ENCODE data around the gene IFI6. TPM values are rescaled to one million over a fixed set of nuclear protein-coding genes. Genes with fewer than 3 reads are reported as not detected.

IFI6 gene
- total and polyA plus RNA-seq, 9 donors: 41.4 to 102 (median 70.9) TPM

GRCh38 chr1:27652111-27652864, 19.7 kb downstream of the IFI6 start:
- no peak overlapping the region for H3K4me3 ChIP-seq (ENCODE audit: low read length)
- DNase-seq: no peak
- peaks cover 38% of the 10 kb centered on the region for H3K4me1 ChIP-seq (ENCODE audit: control insufficient read depth, insufficient read depth, low read length)
- H3K27ac ChIP-seq (ENCODE audit: low read length): peak overlapping the region; percentile 42
- H3K9me3 ChIP-seq (replicated peaks; ENCODE audit: control insufficient read depth, low read depth, low read length): no peaks in the 10 kb centered on the region
- H3K27me3 ChIP-seq (ENCODE audit: control insufficient read depth, insufficient read depth, low read length): no peaks in the 10 kb centered on the region
- no CpG with 5 or more reads among the region's 5 CpGs for WGBS (ENCODE audit: insufficient coverage)
- no peaks in the 10 kb centered on the region for H3K36me3 ChIP-seq (ENCODE audit: control insufficient read depth, insufficient read depth, low read length)

GRCh38 chr1:27650539-27651175, 21.3 kb downstream of the IFI6 start:
- H3K4me3 ChIP-seq (ENCODE audit: low read length): no peak overlapping the region
- peaks cover 33% of the 10 kb centered on the region for H3K4me1 ChIP-seq (ENCODE audit: control insufficient read depth, insufficient read depth, low read length)
- 18% methylated on average over 4 of the region's 7 CpGs for WGBS (ENCODE audit: insufficient coverage)

GRCh38 chr1:27650171-27650538, 21.8 kb downstream of the IFI6 start:
- Histone ChIP-seq H3K4me3 (ENCODE audit: low read length) (no peak overlapping the region), H3K4me1 (ENCODE audit: control insufficient read depth, insufficient read depth, low read length) (peaks cover 28% of the 10 kb centered on the region), H3K27me3 (ENCODE audit: control insufficient read depth, insufficient read depth, low read length) (no peaks in the 10 kb centered on the region), H3K27ac (ENCODE audit: low read length) (no peak overlapping the region), H3K9me3 (replicated peaks; ENCODE audit: control insufficient read depth, low read depth, low read length) (no peaks in the 10 kb centered on the region), H3K36me3 (ENCODE audit: control insufficient read depth, insufficient read depth, low read length) (no peaks in the 10 kb centered on the region)
- DNase-seq: peak; percentile 67
- no CpG with 5 or more reads among the region's 1 CpG for WGBS (ENCODE audit: insufficient coverage)

More at GRCh38 chr1:27650539-27651175, 21.3 kb downstream of the IFI6 start:
- no peaks in the 10 kb centered on the region for H3K27me3 ChIP-seq (ENCODE audit: control insufficient read depth, insufficient read depth, low read length)
- peak overlapping the region; percentile 33 for H3K27ac ChIP-seq (ENCODE audit: low read length)
- H3K9me3 ChIP-seq (replicated peaks; ENCODE audit: control insufficient read depth, low read depth, low read length): no peaks in the 10 kb centered on the region
- H3K36me3 ChIP-seq (ENCODE audit: control insufficient read depth, insufficient read depth, low read length): no peaks in the 10 kb centered on the region
- peak; percentile 83 for DNase-seq

- 72% methylated on average over 2 of the region's 11 CpGs for WGBS (ENCODE audit: insufficient coverage)
- Histone ChIP-seq H3K9me3 (replicated peaks; ENCODE audit: control insufficient read depth, low read depth, low read length) (no peaks in the 10 kb centered on the region), H3K4me1 (ENCODE audit: control insufficient read depth, insufficient read depth, low read length) (peaks cover 26% of the 10 kb centered on the region), H3K36me3 (ENCODE audit: control insufficient read depth, insufficient read depth, low read length) (no peaks in the 10 kb centered on the region), H3K4me3 (ENCODE audit: low read length) (no peak overlapping the region), H3K27ac (ENCODE audit: low read length) (no peak overlapping the region), H3K27me3 (ENCODE audit: control insufficient read depth, insufficient read depth, low read length) (no peaks in the 10 kb centered on the region)
- no peak for DNase-seq
These were observed 22.7 kb downstream of the IFI6 start for GRCh38 chr1:27649306-27649635.

GRCh38 chr1:27648602-27649305, 23.2 kb downstream of the IFI6 start:
- H3K4me3 ChIP-seq (ENCODE audit: low read length): no peak overlapping the region
- WGBS (ENCODE audit: insufficient coverage): 43% methylated on average over 2 of the region's 6 CpGs
- peaks cover 26% of the 10 kb centered on the region for H3K4me1 ChIP-seq (ENCODE audit: control insufficient read depth, insufficient read depth, low read length)
- no peaks in the 10 kb centered on the region for H3K36me3 ChIP-seq (ENCODE audit: control insufficient read depth, insufficient read depth, low read length)
- H3K27me3 ChIP-seq (ENCODE audit: control insufficient read depth, insufficient read depth, low read length): no peaks in the 10 kb centered on the region
- no peak for DNase-seq
- H3K27ac ChIP-seq (ENCODE audit: low read length): no peak overlapping the region
- H3K9me3 ChIP-seq (replicated peaks; ENCODE audit: control insufficient read depth, low read depth, low read length): no peaks in the 10 kb centered on the region

GRCh38 chr1:27647328-27647727, 24.7 kb downstream of the IFI6 start:
- H3K4me1 ChIP-seq (ENCODE audit: control insufficient read depth, insufficient read depth, low read length): peaks cover 28% of the 10 kb centered on the region
- no peak for DNase-seq
- H3K9me3 ChIP-seq (replicated peaks; ENCODE audit: control insufficient read depth, low read depth, low read length): no peaks in the 10 kb centered on the region
- no peak overlapping the region for H3K27ac ChIP-seq (ENCODE audit: low read length)
- no peak overlapping the region for H3K4me3 ChIP-seq (ENCODE audit: low read length)
- 100% methylated on average over 2 of the region's 5 CpGs for WGBS (ENCODE audit: insufficient coverage)
- H3K36me3 ChIP-seq (ENCODE audit: control insufficient read depth, insufficient read depth, low read length): no peaks in the 10 kb centered on the region
- no peaks in the 10 kb centered on the region for H3K27me3 ChIP-seq (ENCODE audit: control insufficient read depth, insufficient read depth, low read length)

GRCh38 chr1:27646676-27647075, 25.3 kb downstream of the IFI6 start:
- Histone ChIP-seq H3K36me3 (ENCODE audit: control insufficient read depth, insufficient read depth, low read length) (no peaks in the 10 kb centered on the region), H3K27ac (ENCODE audit: low read length) (no peak overlapping the region), H3K4me1 (ENCODE audit: control insufficient read depth, insufficient read depth, low read length) (peaks cover 28% of the 10 kb centered on the region), H3K9me3 (replicated peaks; ENCODE audit: control insufficient read depth, low read depth, low read length) (no peaks in the 10 kb centered on the region), H3K27me3 (ENCODE audit: control insufficient read depth, insufficient read depth, low read length) (no peaks in the 10 kb centered on the region), H3K4me3 (ENCODE audit: low read length) (no peak overlapping the region)
- no peak for DNase-seq
- WGBS (ENCODE audit: insufficient coverage): 77% methylated on average over 6 of the region's 8 CpGs

GRCh38 chr1:27645071-27645415, 26.9 kb downstream of the IFI6 start:
- DNase-seq: no peak
- H3K9me3 ChIP-seq (replicated peaks; ENCODE audit: control insufficient read depth, low read depth, low read length): no peaks in the 10 kb centered on the region
- no peaks in the 10 kb centered on the region for H3K27me3 ChIP-seq (ENCODE audit: control insufficient read depth, insufficient read depth, low read length)
- no peak overlapping the region for H3K27ac ChIP-seq (ENCODE audit: low read length)
- 83% methylated on average over 3 of the region's 4 CpGs for WGBS (ENCODE audit: insufficient coverage)
- H3K36me3 ChIP-seq (ENCODE audit: control insufficient read depth, insufficient read depth, low read length): no peaks in the 10 kb centered on the region
- H3K4me1 ChIP-seq (ENCODE audit: control insufficient read depth, insufficient read depth, low read length): peaks cover 16% of the 10 kb centered on the region
- no peak overlapping the region for H3K4me3 ChIP-seq (ENCODE audit: low read length)

- no peak overlapping the region for H3K27ac ChIP-seq (ENCODE audit: low read length)
- H3K4me3 ChIP-seq (ENCODE audit: low read length): no peak overlapping the region
- H3K4me1 ChIP-seq (ENCODE audit: control insufficient read depth, insufficient read depth, low read length): peaks cover 16% of the 10 kb centered on the region
- no peaks in the 10 kb centered on the region for H3K9me3 ChIP-seq (replicated peaks; ENCODE audit: control insufficient read depth, low read depth, low read length)
- H3K27me3 ChIP-seq (ENCODE audit: control insufficient read depth, insufficient read depth, low read length): no peaks in the 10 kb centered on the region
- 100% methylated on average over 1 of the region's 5 CpGs for WGBS (ENCODE audit: insufficient coverage)
- no peaks in the 10 kb centered on the region for H3K36me3 ChIP-seq (ENCODE audit: control insufficient read depth, insufficient read depth, low read length)
- no peak for DNase-seq
These were observed 27.5 kb downstream of the IFI6 start for GRCh38 chr1:27644369-27645070.

Data from muscle of leg (tissue), 11 donors.